GM03348 (cell line): ENCODE data around the gene DENND1B.
A peak's percentile ranks its signal among the peaks of the same experiment; 100 is the strongest.

Experiments
- DNase-seq: peaks from one replicate; pipeline ENCODE4 v3.0.0; 2012; ENCODE audit warnings: low spot score

DENND1B gene

DNA sequence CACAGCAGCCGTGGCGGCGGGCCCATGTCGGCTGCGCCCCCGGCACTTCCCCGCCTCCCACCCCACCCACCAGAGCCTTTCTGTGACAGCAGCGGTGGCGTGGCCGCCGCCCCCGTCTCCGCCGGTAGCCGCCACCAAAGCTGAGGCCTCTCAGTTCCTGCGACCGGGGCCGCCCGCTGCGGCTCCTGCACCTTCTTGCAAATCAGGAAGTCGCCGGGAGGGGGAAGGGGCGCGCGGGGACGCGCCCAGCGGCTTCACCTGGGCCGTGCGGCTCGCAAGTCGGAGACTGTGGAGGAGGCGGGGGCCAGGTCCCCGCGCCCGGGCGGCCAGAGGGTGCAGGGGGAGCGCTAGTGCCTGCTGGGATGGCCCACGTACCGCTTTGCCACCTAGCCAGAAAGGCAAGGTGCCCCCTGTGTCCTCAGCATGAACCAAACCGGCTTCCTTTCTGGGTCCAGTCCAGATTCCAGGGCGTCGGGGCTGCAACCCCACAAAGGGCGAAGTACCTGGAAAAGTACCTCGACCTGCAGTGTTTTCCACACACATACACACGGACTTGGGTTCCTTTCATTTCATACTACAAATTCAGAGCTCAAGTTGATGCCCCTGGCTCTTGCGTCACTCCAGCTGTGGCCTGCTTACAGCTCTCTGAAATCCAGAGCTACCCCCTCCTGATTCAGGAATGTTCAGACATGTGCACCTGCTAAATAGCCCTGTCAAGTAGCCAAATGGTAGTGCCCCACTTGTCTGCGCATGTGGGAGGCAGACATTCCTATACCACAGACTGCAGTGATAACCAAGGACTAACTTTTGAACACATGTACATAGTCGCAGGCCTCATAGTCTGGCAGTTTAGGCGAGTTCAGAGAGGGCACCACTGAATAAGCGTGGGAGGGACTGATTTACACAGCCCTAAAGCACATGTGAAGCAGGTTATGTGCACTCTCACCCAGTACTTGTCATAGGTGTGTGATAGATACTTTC, at the start of gene DENND1B:
TSS of gene DENND1B (minus strand) at position 199 of the 981 bp plus-strand sequence. CDS start 325 bp downstream, outside the sequence.
- peak; percentile 39 for DNase-seq

DNA sequence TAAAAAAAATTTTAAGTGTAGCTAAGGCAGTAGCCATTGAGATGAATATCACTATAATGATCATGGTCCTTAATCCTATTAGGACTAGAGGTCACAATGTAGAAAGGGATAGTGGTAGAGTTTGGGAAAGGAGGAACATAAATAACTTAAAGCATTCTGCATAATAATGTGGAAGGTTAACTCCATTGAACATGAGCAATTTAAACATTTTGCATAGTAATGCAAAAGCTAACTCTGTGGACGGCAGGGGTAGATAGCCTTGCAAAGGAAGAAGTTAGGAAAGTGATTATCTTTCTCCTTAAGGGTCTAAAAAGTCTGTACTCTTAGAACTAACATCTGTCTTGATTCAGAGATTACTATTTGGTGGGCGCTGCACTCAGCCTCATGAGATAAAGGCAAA, 39.0 kb upstream of the DENND1B start:
- DNase-seq = no peak

DNA sequence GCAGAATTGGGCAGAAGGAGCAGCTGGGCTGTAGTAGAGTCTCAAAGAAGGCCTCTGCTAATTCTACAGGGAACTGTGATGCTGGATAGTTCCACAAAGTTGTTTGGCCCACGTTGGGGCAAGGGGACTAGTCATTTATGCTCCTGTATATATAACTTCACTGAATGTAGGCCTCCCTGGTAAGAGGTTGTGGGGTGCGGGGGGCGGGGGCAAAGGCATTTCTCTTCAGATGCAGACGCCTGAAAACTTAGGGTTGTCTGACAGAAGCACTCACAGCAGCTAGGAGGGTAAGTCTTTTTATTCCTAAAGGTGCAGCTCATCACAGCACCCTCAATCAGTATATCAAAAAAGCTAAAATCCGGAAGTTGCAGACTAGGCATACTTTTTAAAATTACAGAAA, 38.5 kb upstream of the DENND1B start:
- no peak for DNase-seq

DNA sequence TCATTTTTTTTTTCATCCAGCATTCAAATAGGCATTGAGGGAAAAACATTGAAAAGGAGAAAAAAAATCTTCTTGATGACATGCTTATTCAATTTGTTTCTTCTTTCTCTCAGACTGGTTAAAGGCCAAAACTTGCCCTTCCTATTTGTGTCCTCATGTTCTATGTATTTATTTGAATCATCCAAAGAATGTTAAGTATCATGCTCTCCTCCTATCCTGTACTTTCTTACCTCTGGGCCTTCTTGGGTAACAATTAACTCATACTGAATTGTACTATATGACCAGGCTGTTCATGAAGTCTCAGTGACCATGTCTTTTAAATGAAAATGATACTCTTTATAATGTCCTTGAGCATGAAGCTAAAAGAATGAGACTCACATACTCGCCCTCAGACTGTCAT, 36.5 kb upstream of the DENND1B start:
- peak; percentile 31 for DNase-seq

DNA sequence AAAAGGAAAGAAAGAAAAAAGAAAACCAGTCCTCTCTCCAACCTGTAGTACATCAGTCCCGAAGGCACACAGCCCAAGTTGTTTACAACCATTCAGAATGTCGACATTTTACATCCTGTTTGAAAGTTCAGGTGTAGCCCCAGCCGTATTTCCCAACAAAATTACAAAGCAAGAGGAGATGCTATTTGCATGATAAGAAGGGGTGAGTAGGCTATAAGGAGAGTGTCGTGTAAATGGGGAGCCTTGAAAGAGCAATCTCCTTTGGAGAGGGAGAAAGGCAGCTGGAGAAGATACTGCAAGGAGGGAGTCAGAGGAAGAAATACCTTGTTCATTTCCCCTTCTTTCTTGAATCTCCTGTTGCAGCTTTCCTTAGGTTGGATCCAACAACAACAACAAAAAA, 35.5 kb upstream of the DENND1B start:
- DNase-seq = no peak

DNA sequence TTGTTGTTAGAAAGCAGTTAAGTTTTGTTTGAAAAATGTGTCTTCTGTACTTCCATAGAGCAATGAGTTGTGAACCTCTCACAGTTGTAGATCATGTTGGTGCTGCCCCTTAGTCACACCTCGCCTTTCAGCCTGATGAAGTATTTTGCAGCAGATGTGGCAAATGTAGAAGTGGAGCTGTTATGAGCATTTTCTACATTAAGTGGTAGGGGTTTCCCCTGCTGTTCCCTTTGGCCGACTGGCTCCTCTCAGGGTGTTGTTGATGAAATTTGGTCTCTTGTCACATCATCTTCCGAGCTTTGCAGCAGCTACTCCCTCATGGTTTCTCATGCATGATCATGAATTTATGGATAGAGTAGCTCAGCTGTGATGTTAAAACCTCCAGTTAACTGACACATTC, 33.6 kb upstream of the DENND1B start:
- DNase-seq = no peak

DNA sequence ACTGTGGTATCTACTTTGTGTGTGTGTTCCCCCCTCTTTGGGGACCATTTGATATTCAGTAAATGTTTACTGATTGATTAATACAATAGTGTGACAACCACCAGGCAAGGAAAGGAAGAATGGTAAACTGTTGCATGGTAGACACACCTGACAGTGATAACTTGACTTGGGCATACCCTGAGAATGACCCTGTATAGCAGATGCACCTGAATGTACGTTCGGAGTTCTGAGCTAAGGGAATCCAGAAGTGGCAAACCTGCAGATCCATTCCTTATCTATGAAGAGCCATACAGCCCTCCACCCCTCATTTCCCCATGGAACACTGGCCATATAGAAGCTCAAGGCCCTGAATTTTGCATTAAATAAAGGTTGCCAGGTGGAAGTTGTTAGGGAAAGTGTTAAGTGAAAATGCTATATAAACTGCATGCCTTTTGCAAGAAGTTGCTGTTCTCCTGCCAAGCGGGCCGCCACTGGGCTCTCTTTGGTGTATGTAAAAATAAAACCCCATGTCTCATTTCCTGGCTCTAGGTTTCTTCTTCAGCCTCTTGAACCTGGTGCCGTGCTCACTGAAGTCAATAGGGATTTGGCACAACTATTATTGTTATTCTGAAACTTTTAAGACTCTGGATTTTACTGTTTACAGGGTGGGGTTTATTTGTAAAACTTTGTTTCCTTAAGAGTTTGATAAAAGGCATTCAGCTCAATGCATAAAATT, 32.6 kb upstream of the DENND1B start:
- no peak for DNase-seq

DNA sequence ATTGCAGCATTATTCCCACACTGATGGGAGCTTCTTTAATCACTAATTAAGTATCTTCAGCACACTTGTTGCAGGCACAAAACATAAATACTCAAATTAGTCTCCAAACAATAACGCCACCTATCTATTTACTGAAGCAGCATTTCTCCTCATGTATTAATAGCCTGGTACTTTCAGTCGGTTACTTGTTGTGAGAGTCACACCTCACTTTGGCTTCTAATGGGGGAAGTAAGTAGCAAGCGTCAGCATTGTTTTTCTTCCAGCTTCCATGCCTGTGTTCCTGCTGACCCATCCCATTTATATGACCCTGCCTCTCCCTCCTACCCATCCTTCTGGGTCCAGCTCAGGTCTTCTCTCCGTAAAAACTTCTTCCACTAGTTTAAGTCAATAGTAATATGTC, 31.9 kb upstream of the DENND1B start:
- DNase-seq = no peak

DNA sequence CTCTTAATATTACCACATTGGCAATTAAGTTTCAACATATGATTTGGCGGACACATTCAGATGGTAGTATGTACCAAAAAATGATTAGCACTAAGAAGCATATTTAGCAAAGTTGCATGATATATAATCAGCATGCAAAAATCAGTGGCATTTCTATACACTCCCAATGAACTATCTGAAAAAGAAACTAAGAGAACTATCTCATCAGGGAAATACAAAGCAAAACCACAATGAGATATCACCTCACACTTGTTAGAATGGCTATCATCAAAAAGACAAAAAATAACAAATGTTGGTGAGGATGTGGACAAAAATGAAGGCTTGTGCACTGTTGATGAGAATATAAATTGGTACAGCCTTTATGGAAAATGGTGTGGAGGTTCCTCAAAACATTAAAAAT, 31.4 kb upstream of the DENND1B start:
- DNase-seq = no peak

DNA sequence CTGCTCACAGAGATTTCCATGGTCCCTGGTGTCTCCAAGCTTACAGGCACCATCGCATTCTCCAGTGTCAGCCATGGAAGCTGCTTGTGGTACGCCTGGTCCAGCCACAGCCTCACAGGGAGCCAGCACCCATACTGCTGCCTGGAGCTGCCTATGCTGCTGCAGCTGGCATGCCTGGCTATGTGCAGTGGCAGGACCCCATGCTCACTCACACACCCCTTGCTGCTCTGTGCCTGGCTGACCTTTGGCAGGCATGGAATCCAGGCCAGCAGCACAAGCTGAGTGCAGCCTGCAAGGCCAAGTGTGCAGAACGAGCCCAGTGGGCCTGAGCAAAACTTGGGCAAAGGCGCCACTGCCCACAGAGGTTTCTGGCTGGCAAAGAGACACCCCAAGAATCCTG, 26.4 kb upstream of the DENND1B start:
- no peak for DNase-seq

GRCh38 chr1:197801111-197801482, 25.8 kb upstream of the DENND1B start:
- no peak for DNase-seq

GRCh38 chr1:197800379-197801110, 25.3 kb upstream of the DENND1B start:
- no peak for DNase-seq

DNA sequence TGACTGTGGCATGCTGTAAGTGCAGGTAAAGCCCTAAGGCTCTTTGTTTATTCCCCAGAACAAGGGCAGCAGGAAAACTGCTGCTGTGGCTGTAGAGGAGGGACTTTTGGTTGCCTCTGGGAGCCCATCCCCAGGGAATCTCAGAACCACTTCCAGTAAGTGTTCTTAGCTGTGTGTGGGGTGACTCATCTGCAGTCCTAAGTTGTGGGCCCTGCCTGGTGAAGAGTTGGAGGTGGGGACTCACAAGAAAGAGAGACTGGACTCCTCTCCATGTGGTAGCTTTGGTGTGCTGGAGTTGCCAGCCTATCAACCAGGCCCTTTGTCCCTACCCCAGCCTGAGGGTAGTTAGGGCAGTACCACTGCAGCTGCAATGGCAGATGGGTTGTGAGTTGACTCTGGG, 24.0 kb upstream of the DENND1B start:
- peak; percentile 85 for DNase-seq

GRCh38 chr1:197798492-197798891, 23.2 kb upstream of the DENND1B start:
- DNase-seq = no peak

DNA sequence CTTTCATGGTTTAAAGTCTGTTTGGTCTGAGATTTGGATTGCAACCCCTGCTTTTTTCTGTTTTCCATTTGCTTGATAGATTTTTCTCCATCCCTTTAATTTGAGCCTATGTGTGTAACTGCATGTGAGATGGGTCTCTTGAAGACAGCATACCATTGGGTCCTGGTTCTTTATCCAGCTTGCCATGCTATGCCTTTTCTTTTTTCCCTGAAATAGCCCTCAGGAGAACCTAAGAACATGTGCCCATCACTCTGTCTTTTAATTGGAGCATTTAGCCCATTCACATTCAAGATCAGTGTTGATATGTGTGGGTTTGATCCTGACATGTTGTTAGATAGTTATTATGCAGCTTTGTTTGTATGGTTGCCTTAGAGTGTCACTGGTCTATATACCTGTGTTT, 21.7 kb upstream of the DENND1B start:
- no peak for DNase-seq

DNA sequence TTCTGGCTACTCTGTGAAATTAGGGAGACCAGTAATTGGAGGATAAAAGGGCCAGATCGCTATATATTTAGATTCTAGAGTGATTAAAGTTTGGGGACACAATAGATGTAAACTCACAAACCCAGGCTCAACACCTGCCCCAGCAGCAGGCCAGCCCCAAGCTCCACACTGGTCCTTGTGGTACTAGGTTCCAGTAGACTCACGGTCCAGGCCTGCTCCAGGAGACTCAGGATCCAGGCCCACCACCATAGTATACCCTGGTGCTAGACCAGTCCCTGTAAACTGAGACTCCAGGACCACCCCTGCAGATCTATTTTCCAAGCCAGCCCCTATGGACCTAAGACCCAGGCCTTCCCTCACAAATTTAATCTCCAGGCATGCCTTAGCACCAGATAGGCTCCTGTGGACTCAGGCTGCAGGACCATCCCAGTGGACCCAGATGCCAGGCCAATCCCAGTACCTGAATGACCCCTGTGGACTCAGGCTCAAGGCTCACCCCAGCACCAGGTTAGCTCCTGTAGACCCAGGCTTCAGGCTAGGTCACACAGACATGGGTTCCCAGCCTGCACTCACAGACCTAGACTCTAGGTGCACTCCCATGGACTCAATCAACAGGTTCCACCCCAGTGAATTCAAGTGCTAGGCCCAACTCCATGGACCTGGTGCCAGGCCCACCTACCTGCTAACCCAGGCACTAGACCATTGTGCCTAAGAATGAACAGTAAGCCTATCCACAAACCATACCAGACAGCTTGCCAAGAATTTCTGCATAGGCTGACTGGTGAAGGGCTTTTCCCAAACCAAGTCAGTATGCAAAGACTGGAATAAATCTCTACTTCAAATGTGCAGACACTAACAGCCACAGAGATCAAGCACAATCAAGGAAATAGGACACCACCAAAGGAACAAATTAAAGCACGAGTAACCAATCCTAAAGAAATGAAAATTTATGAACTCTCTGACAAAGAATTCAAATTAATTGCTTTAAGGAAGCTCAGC, 13.8 kb upstream of the DENND1B start:
- DNase-seq = no peak

DNA sequence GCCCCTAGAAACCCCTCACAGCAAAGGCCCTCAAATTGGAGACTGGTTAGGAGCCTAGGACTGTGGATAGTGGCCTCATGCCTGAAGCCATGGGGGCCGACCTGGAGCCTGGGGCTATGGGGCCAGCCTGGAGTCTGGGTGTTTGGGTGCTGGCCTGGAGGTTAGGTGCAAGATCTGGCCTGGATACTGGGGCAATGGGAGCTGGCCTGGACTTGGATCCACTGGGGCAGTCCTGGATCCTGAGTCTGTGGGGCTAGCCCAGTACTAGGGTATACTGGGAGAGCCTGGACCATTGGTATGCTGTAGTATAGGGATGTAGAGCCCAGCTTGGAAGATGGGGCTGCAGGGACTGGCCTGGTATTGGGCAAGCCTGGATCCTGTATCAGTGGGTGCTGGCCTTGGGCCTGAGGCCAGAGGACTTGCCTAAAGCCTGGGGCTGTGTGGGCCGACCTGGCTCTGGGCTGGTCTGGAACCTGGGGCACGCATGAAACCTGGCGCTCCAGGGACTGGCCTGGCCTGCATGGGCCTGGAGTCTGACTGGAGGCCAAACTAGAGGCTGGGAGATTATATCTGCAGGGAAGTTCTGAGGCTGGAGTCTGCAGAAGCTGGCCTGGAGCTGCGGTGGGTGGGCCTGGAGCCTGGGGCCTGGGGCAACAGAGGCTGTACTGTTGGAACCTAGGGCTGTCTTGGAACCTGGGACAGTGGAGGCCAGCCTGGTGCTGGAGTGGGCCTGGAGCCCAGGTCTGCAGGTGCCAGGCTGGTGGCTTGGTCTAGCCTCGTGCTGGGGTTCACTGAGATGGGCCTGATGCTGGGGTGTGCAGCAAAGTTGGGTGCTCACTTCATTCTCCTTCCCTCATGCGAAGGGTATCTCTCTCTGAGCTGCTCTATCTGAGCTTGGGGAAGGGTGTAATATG, 12.6 kb upstream of the DENND1B start:
- no peak for DNase-seq

GRCh38 chr1:197787056-197787455, 11.8 kb upstream of the DENND1B start:
- DNase-seq = no peak

- DNase-seq = no peak
Measured at GRCh38 chr1:197786280-197786679, 11.0 kb upstream of the DENND1B start.

DNA sequence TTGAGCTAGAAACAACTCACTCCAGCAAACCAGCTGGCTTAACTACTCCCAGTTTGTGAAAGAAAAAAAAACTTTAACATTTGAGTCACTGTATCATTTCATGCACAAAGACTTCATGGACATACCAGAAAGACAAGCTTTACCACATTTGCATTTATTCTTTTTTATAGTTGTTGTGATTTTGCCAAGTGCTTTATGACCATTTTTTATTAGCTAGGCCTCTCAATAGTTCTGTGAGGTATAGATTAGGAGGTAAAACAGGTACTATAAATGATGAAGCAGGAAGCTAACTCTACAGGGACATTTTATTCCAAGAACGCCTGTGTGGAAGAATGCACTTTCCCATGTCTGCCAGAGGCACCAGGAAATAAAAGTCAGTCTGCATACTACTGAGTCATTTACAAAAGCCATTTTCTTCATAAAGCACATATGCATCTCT, 8.2 kb upstream of the DENND1B start:
- DNase-seq = peak; percentile 36
